Psoas muscle (tissue), 8 donors: ENCODE results near the gene COX11. TPM values are rescaled to one million over a fixed set of nuclear protein-coding genes. Genes with fewer than 3 reads are reported as not detected.

Experiments
- ATAC-seq, 4 donors: fragments of 200-7000 bp; cut with Tn5 transposase; one replicate each; pipeline ENCODE4 v1.9.1; 2020; ENCODE audit warnings: moderate library complexity in 3 of 4, mild to moderate bottlenecking in 2 of 4
- DNase-seq, 2 donors: peaks; one replicate each; pipeline ENCODE4 v3.0.0-alpha.2; 2020
- H3K27ac ChIP-seq: fragments of 200-600 bp; one replicate; pipeline ENCODE4 v1.8.0; 2022
- H3K27me3 ChIP-seq, 3 donors: fragments of 200-600 bp in 1 of 3; one replicate each; pipeline versions ENCODE4 v1.6.1 to v1.8.0; 2013 to 2022; ENCODE audit warnings: low read length in 2 of 3, mild to moderate bottlenecking in 2 of 3, moderate library complexity in 1 of 3; ENCODE audit not compliant: insufficient read depth in 3 of 3
- H3K36me3 ChIP-seq, 2 donors: fragments of 200-600 bp in 1 of 2; one replicate each; pipeline versions ENCODE4 v1.6.1 to v1.8.0; 2013 to 2022; ENCODE audit warnings: low read depth in 1 of 2, mild to moderate bottlenecking in 1 of 2, moderate library complexity in 1 of 2; ENCODE audit not compliant: insufficient read depth in 1 of 2
- H3K4me1 ChIP-seq: fragments of 200-600 bp; one replicate; pipeline ENCODE4 v1.8.0; 2022
- H3K4me3 ChIP-seq: fragments of 200-600 bp; one replicate; pipeline ENCODE4 v1.8.0; 2022; ENCODE audit warnings: mild to moderate bottlenecking
- H3K9me3 ChIP-seq: fragments of 200-600 bp; one replicate; pipeline ENCODE4 v1.8.0; 2022
- CTCF ChIP-seq: fragments of 200-600 bp; IDR thresholded peaks from one replicate; pipeline ENCODE4 v1.8.0; 2022; ENCODE audit warnings: antibody characterized with exemption
- WGBS, 3 donors: extraction: QIAGEN DNeasy Blood & Tissue Kit; methylation state at CpG; one replicate each; pipeline versions ENCODE4 v1.1.6 to v1.1.7; 2013; 5-methylcytosine and 5-hydroxymethylcytosine counted together
- intact Hi-C, 2 donors: fragments of 100-400 bp; cut with DNase I; formaldehyde crosslinking; loops; one replicate each; pipeline versions ENCODE4 v1.11.0 to v1.14.2; 2022
- polyA plus RNA-seq, 3 donors: library from polyadenylated mRNA; stranded (reverse); fragments of 200-250 nt; gene quantifications; one replicate each; pipeline ENCODE4 v1.2.3, GENCODE V29; 2013
- total RNA-seq, 4 donors: library from RNA; stranded (reverse); fragmentation: NEBNext Ultra II Directional in 2 of 4; extraction: Animal tissue kit (Norgen Biotek cat#: 25700) in 2 of 4; gene quantifications; one replicate each; pipeline versions ENCODE4 v1.2.1 to v1.2.4, GENCODE V29; 2021 to 2023
- donor health status: healthy with polysubstance abuse.
- donor health status: DM: no; HTN: no; CAD: no; lungs with moderate emphysema.
- donor health status: Bipolar disorder and iron deficiency.
- donor health status: healthy.
- donor health status: DM: yes; HTN: yes; CAD: no.
- donor health status: DM: no; HTN: no; CAD: no.
- donor health status: DM: no; HTN: no; CAD: no.
- donor health status: DM: yes; HTN: yes; CAD: no.

The COX11 gene
- total and polyA plus RNA-seq, 7 donors, result 28.0 to 64.5 (median 42.7) TPM

DNA sequence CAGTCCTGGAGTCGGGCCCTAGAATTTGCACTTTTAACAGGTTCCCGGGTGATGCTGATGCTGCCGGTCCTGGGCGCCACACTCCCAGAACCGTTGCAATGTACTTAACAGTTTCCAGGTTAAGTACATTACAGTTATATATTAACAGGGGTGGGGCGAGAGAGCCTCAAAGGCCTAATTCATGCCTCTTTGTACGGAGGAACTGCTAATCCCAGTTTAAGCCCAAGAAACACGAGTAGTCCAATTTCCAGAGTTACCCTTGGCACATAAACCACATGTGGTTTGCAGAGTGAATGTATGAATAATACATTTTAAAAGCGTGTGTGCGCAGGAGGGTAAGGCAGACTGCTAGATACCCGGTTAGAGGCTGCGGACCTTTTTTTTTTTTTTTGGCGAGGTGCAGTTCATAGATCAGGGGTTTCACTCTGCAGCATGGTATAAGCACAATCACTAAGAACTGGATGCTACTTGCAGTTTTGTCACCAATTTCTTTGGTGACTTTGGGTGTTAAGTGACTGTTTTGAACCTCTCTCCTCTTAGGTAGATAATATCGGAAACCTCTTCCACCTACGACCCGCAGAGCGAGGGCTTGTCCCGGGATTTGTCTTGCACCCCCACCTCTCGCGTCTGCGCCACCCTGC, 713 bp downstream of the COX11 start:
- 0 to 2% (median 2%) methylated on average over 17 to 21 of the region's 21 CpGs for WGBS, 3 donors
- no peak for TF ChIP-seq CTCF
- DNase-seq (no peak), ATAC-seq (peak in 2 of 4 donors; percentile 2 to 7)
- Histone ChIP-seq H3K27me3 (no peaks in the 10 kb centered on the region), H3K36me3 (peaks cover 0 to 22% of the 10 kb centered on the region in 2 donors), H3K27ac (peak overlapping the region; percentile 83), H3K4me1 (peaks cover 14% of the 10 kb centered on the region), H3K4me3 (peak overlapping the region; percentile 92), H3K9me3 (no peaks in the 10 kb centered on the region)
- intact Hi-C loops, result no loop called here

DNA sequence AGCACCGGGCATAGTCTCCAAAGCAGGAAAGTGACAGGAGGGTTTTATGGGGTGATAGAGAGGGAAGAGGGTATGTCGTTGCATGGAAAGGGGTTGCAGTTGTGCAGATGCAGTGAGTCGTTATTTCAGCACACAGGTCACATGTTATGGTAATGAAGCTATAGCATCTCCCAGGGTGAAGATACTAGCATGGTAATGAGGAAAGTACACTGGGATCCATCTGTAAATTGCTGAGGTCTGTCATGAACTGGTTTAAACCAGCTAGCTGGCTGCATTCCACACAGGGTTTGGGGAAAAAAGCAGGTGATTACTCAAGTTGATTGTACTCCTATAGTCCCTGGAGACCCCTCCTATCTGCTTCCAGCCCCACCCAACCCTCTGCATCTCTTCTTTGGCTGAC, 11.7 kb downstream of the COX11 start:
- H3K27me3 ChIP-seq, result no peaks in the 10 kb centered on the region
- intact Hi-C loops, result no loop called here
- no peak overlapping the region for H3K4me3 ChIP-seq
- no peak overlapping the region for H3K27ac ChIP-seq
- TF ChIP-seq CTCF, result no peak
- WGBS, 3 donors, result 63 to 69% (median 66%) methylated on average over 3 of the region's 3 CpGs
- H3K36me3 ChIP-seq, result peaks cover 4 to 82% of the 10 kb centered on the region in 2 donors
- DNase-seq (no peak), ATAC-seq (no peak)
- H3K9me3 ChIP-seq, result no peaks in the 10 kb centered on the region
- no peaks in the 10 kb centered on the region for H3K4me1 ChIP-seq

DNA sequence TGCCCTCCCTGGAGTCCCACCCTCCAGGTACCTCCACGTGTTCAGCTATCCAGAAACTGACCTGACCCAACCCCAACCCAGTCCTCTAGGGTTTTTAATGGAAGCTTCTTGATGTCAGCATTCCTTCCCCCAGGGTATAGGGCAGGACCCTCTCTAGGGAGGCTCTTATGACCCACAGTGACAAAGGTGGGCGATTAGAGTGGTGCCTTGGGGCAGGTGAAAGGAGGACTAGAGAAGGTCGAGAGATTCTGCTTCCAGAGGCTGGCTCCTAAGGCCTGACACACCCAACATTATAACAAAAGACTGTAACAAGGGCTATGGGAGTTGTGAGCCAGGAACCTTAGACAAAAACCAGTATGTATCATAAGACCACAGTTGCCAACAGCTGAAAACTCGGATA, 17.2 kb downstream of the COX11 start:
- intact Hi-C loops, result no loop called here
- Histone ChIP-seq H3K27me3 (no peaks in the 10 kb centered on the region), H3K36me3 (peaks cover 0 to 40% of the 10 kb centered on the region in 2 donors), H3K4me3 (no peak overlapping the region), H3K27ac (no peak overlapping the region), H3K9me3 (no peaks in the 10 kb centered on the region), H3K4me1 (no peaks in the 10 kb centered on the region)
- no peak for TF ChIP-seq CTCF
- 76 to 86% (median 79%) methylated on average over 4 of the region's 4 CpGs for WGBS, 3 donors
- ATAC-seq (no peak), DNase-seq (no peak)

GRCh38 chr17:54950116-54950515, 18.3 kb downstream of the COX11 start:
- Histone ChIP-seq H3K4me3 (no peak overlapping the region), H3K27me3 (no peaks in the 10 kb centered on the region), H3K9me3 (no peaks in the 10 kb centered on the region), H3K36me3 (peaks cover 0 to 36% of the 10 kb centered on the region in 2 donors), H3K4me1 (no peaks in the 10 kb centered on the region), H3K27ac (no peak overlapping the region)
- no peak for DNase-seq
- no peak for ATAC-seq
- WGBS, 3 donors, result 25 to 37% (median 33%) methylated on average over 2 of the region's 2 CpGs
- intact Hi-C loops, result no loop called here
- TF ChIP-seq CTCF, result no peak

DNA sequence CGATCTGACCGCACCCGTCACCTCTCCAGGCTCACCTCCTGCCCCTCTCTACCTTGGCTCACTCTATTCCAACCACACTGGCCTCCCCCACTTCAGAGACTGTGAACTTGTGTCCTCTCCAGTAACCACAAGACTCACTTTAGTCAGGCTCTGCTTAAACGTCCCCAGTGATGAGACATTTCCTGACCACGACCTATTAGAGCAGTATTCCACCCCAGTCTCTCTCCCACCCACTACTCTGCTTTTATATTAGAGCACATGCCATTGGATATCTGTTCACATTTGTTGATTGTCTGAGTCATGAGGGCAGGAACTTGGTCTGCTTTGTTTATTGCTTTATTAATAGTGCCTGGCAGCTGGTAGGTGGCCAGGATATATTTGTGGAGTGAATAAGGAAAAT, 20.1 kb downstream of the COX11 start:
- peaks cover 0 to 20% of the 10 kb centered on the region in 2 donors for H3K36me3 ChIP-seq
- no peaks in the 10 kb centered on the region for H3K4me1 ChIP-seq
- no peaks in the 10 kb centered on the region for H3K27me3 ChIP-seq
- no peak overlapping the region for H3K4me3 ChIP-seq
- no peak for TF ChIP-seq CTCF
- no peak overlapping the region for H3K27ac ChIP-seq
- peak in 2 of 4 donors; percentile 49 to 53 for ATAC-seq
- intact Hi-C loops, result no loop called here
- H3K9me3 ChIP-seq, result no peaks in the 10 kb centered on the region
- WGBS, 3 donors, result 66 to 76% (median 67%) methylated on average over 5 of the region's 5 CpGs
- DNase-seq, result no peak
